ENCODE results near the gene SARS1.

GRCh38 chr1:109275706-109276345, 62.1 kb downstream of the SARS1 start:
- TF ChIP-seq CTCF (CRISPR knock-in tag; IDR thresholded peaks at IDR 0.05) (no peak), POLR2A (IDR thresholded peaks at IDR 0.05; ENCODE audit: insufficient read depth in 1 of 2, low read depth in 2 of 2, low read length in 2 of 2) (no peak), KAT8 (CRISPR knock-in tag; IDR thresholded peaks at IDR 0.05) (no peak), ZNF549 (CRISPR knock-in tag; IDR thresholded peaks at IDR 0.05) (no peak), FOXC1 (CRISPR knock-in tag; IDR thresholded peaks at IDR 0.05; ENCODE audit: borderline replicate concordance) (no peak), ATF7-NPFF (CRISPR knock-in tag; IDR thresholded peaks at IDR 0.05; ENCODE audit: low read depth) (no peak), HNRNPH1 (optimal IDR thresholded peaks at IDR 0.05; ENCODE audit: low read depth, low read length) (no peak), POLR2AphosphoS5 (IDR thresholded peaks at IDR 0.05; ENCODE audit: low read depth, low read length) (0 out of 2 replicates have a peak, but pooled peaks have one; percentile 30), YY1 (IDR thresholded peaks at IDR 0.05; ENCODE audit: insufficient read depth, insufficient replicate concordance, low read depth, low read length) (no peak), NFYB (CRISPR knock-in tag; IDR thresholded peaks at IDR 0.05) (no peak), SP1 (IDR thresholded peaks at IDR 0.05) (no peak), SP1 (CRISPR knock-in tag; IDR thresholded peaks at IDR 0.05) (no peak), SP2 (CRISPR knock-in tag; IDR thresholded peaks at IDR 0.05) (no peak), ZBTB43 (CRISPR knock-in tag; conservative IDR thresholded peaks at IDR 0.05) (no peak)

Measured in HepG2 (cell line).